ENCODE measurements around the gene TNNI2. TPM values are rescaled to one million over a fixed set of nuclear protein-coding genes. Genes with fewer than 3 reads are reported as not detected.

TNNI2 gene
- total RNA-seq, 4 donors from 2014 or later = 1,499 to 3,728 (median 2,254) TPM

DNA sequence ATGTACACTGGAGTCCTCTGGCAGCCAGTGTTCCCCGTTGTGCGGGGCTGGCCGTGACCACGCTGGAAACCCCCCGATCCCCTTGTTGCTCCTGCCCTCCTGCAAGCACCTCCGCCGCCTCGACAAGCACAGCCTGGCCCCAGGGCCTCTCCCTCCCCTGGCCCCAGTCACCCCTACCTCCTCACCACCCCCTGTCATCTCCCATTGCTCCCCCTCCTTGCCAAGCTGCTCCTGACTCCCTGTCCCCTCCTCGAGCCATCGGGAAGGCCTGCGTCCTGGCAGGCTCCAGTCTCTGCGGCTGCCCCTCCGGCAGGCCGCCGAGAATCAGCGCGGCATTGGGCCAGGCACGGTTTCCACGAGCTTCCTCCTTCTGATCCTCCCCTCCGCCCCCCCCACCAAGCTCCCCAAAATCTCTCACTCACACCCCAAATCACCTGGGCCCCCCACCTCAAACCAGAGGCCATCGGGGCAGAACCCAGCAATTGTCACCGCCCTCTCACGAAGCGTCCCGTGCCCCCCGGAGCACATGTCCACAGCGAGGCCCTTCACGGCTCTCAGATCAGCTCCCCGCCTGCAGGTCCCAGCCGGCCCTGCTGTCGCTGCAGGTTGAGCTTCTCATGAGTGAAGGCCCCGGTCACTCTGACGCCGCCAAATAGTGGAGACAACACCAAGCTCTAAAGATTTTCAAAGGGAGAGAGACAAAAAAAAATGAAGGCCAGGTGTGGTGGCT is 8.4 kb downstream of the TNNI2 start:
- H3K4me1 ChIP-seq = no peaks in the 10 kb centered on the region
- in situ Hi-C loops (cut with MboI; ENCODE audit: low sequenced_read_pairs in 4 of 4) = no loop called here

DNA sequence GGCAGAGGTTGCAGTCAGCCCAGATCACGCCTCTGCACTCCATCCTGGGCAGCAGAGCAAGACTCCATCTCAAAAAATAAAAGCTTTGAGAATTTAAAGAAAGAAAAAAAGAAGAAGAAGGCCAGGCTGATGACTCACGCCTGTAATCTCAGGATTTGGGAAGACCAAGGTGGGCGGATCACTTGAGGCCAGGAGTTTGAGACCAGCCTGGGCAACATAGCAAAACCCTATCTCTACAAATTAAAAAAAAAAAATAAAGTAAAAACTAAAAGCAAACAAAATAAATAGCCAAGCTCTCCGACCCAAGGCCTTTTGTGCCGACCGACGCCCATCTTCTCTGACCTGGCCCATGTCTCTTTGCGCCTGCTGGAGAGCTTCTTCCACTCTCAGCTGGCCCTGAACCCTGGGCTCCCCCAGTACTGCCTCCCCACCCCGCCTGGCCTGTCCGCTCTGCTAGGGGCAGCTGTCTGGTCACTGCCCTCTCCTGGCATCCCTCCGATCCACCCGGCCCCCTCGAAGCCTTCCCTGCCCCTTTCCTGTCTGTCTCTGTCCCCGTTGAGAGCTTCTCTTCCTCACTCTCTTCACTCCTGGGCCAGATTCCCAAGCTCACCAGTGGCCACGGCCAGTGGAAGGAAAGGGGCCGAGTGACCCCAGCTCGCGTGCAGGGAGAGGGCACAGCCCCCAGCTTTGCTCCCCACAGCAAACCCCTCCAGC is 9.3 kb downstream of the TNNI2 start:
- in situ Hi-C loops (cut with MboI; ENCODE audit: low sequenced_read_pairs in 4 of 4) (no loop called here), intact Hi-C loops (cut with DNase I; ENCODE audit: low total_unique reads) (no loop called here)
- Histone ChIP-seq H3K36me3 (no peaks in the 10 kb centered on the region), H3K4me1 (no peaks in the 10 kb centered on the region), H3K4me3 (no peak overlapping the region), H3K9me3 (no peaks in the 10 kb centered on the region), H3K27me3 (no peaks in the 10 kb centered on the region), H3K27ac (no peak overlapping the region)
- DNase-seq (no peak), ATAC-seq (no peak)
- TF ChIP-seq, protein P1, sequence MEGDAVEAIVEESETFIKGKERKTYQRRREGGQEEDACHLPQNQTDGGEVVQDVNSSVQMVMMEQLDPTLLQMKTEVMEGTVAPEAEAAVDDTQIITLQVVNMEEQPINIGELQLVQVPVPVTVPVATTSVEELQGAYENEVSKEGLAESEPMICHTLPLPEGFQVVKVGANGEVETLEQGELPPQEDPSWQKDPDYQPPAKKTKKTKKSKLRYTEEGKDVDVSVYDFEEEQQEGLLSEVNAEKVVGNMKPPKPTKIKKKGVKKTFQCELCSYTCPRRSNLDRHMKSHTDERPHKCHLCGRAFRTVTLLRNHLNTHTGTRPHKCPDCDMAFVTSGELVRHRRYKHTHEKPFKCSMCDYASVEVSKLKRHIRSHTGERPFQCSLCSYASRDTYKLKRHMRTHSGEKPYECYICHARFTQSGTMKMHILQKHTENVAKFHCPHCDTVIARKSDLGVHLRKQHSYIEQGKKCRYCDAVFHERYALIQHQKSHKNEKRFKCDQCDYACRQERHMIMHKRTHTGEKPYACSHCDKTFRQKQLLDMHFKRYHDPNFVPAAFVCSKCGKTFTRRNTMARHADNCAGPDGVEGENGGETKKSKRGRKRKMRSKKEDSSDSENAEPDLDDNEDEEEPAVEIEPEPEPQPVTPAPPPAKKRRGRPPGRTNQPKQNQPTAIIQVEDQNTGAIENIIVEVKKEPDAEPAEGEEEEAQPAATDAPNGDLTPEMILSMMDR (IDR thresholded peaks at IDR 0.05 in 4 of 5, conservative IDR thresholded peaks at IDR 0.05 in 1 of 5) = no peak

More for the DNA sequence above, 8.4 kb downstream of the TNNI2 start:
- Histone ChIP-seq H3K36me3 (no peaks in the 10 kb centered on the region), H3K27ac (no peak overlapping the region), H3K9me3 (no peaks in the 10 kb centered on the region), H3K4me3 (no peak overlapping the region), H3K27me3 (no peaks in the 10 kb centered on the region)
- TF ChIP-seq, protein P1 (IDR thresholded peaks at IDR 0.05 in 4 of 5, conservative IDR thresholded peaks at IDR 0.05 in 1 of 5) = no peak
- no peak for TF ChIP-seq POLR2A (IDR thresholded peaks at IDR 0.05)
- DNase-seq (no peak), ATAC-seq (no peak)
- intact Hi-C loops (cut with DNase I; ENCODE audit: low total_unique reads) = no loop called here

DNA sequence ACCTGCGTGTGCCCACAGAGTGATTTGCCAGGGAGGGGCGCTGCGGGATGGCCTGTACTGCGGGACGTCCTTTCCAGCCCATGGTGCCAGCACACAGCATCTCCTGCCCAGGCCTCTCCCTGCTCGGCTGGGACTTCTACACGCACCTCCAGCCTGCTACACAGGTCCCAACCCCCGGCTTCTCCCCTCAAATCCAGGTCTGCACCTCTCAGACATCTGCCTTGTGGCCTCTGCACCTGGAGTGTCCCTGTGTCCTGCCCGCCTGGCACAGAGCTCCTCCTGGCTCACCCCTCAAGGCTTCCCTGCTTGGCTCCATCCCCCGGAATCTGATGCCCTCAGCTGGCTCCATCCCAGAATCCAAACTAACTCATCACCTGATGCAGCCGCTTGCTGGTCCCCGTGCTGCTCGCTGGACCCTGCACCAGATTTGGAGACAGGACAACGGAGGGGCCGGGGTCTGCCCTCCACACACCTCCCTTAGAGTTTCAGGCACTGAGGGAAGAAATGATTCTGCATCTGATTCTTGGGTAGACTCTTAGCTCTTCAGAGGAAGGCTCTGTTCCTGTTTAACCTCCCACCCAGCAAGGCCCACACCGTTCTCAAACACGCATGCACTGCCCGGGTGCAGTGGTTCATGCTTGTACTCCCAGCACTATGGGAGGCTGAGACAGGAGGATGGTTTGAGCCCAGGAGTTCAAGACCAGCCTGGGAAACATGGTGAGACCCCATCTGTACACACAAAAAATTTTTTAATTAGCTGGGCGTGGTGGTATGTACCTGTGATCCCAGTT is 10.1 kb downstream of the TNNI2 start:
- in situ Hi-C loops (cut with MboI; ENCODE audit: low sequenced_read_pairs in 4 of 4) (no loop called here), intact Hi-C loops (cut with DNase I; ENCODE audit: low total_unique reads) (no loop called here)
- H3K36me3 ChIP-seq = no peaks in the 10 kb centered on the region
- no peak for DNase-seq
- no peaks in the 10 kb centered on the region for H3K4me1 ChIP-seq
- no peak overlapping the region for H3K4me3 ChIP-seq
- no peak overlapping the region for H3K27ac ChIP-seq
- H3K27me3 ChIP-seq = no peaks in the 10 kb centered on the region
- no peaks in the 10 kb centered on the region for H3K9me3 ChIP-seq
- TF ChIP-seq POLR2A (IDR thresholded peaks at IDR 0.05) = no peak
- TF ChIP-seq, protein P1 (IDR thresholded peaks at IDR 0.05 in 4 of 5, conservative IDR thresholded peaks at IDR 0.05 in 1 of 5) = no peak
- ATAC-seq = peak in 1 of 2 donors; percentile 7

DNA sequence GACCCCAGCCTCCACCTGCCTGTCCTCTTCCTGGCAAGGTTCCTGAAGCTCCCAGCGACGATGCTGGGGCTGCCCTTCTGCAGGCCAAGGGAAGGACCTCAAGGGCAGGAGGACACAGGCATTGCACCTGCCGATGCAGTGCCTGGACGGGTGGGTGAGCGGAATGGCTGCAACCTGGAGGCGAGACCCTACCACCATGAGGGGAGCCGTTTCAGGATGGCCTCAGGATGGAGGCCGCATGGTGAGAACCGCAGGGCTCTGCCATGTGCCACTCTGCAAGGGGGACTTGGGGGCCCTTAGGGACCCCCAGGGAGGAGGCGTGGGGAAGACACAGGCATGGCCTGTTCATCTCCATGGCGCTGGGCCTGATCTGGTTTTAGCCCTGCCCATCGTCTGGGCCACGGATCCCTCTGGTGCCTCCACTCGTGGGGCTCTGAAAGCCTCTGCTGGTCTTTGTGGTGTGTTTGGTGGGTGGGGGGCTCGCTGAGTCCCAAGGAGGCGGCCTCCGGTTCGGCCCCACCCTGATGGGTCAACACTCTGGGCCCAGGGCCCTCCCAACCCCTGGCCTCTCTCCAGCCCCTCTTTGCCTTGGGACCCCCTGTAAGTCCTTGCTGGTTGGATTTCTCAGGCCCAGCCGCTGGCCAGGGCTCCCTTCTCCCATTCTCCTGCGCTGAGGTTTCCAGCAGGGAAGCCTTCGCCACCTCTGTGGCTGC is 12.8 kb downstream of the TNNI2 start:
- Histone ChIP-seq H3K4me3 (no peak overlapping the region), H3K4me1 (peaks cover 0 to 6% of the 10 kb centered on the region in 2 donors), H3K36me3 (no peaks in the 10 kb centered on the region), H3K27me3 (no peaks in the 10 kb centered on the region), H3K27ac (no peak overlapping the region), H3K9me3 (no peaks in the 10 kb centered on the region)
- ATAC-seq = no peak
- TF ChIP-seq POLR2A (IDR thresholded peaks at IDR 0.05) = no peak
- TF ChIP-seq, protein P1 (IDR thresholded peaks at IDR 0.05 in 4 of 5, conservative IDR thresholded peaks at IDR 0.05 in 1 of 5) = no peak
- no peak for DNase-seq
- in situ Hi-C loops (cut with MboI; ENCODE audit: low sequenced_read_pairs in 4 of 4) = no loop called here
- intact Hi-C loops (cut with DNase I; ENCODE audit: low total_unique reads) = no loop called here

Measured in gastrocnemius medialis (tissue), 4 donors.